Thyroid gland (tissue), 4 donors: ENCODE results near the gene C1orf50.

Experiments
- CTCF ChIP-seq, 6 experiments: fragments of 200-600 bp in 3 of 6; fragments of 450-650 bp in 3 of 6; sonication (generic) in 3 of 6; IDR thresholded peaks; one replicate each; pipeline ENCODE4 v1.5.1; 2016 to 2019; ENCODE audit warnings: antibody characterized with exemption in 6 of 6, mild to moderate bottlenecking in 2 of 6, inconsistent platforms in 1 of 6, moderate library complexity in 1 of 6
- POLR2A ChIP-seq, 2 donors: fragments of 450-650 bp; IDR thresholded peaks; one replicate each; pipeline ENCODE4 v1.6.1; 2017; ENCODE audit warnings: antibody characterized with exemption in 2 of 2, mild to moderate bottlenecking in 2 of 2, moderate library complexity in 1 of 2

- no peak for TF ChIP-seq CTCF (IDR thresholded peaks at IDR 0.05)
- TF ChIP-seq POLR2A (IDR thresholded peaks at IDR 0.05) = no peak
Measured at GRCh38 chr1:42765269-42765668, 1.8 kb upstream of the C1orf50 start.
